Endometrial microvascular endothelial cells (primary cell): ENCODE data around the gene SPAG6. TPM values are rescaled to one million over a fixed set of nuclear protein-coding genes. Genes with fewer than 3 reads are reported as not detected.

Experiments
- in situ Hi-C: cut with HindIII; loops from 2 replicates; pipeline ENCODE4 v1.10.0; 2017; ENCODE audit warnings: low sequenced_read_pairs, low pct_unique_long_range_greater_than_20kb; ENCODE audit errors: inconsistent ontology term
- total RNA-seq: library from RNA; depleted of rRNA; stranded (reverse); fragments of >200 nt; gene quantifications from one replicate; pipeline ENCODE4 v1.2.3, GENCODE V29; 2015; ENCODE audit errors: inconsistent ontology term

The SPAG6 gene
- total RNA-seq, 1 donor from 2014 or later, result not detected

DNA sequence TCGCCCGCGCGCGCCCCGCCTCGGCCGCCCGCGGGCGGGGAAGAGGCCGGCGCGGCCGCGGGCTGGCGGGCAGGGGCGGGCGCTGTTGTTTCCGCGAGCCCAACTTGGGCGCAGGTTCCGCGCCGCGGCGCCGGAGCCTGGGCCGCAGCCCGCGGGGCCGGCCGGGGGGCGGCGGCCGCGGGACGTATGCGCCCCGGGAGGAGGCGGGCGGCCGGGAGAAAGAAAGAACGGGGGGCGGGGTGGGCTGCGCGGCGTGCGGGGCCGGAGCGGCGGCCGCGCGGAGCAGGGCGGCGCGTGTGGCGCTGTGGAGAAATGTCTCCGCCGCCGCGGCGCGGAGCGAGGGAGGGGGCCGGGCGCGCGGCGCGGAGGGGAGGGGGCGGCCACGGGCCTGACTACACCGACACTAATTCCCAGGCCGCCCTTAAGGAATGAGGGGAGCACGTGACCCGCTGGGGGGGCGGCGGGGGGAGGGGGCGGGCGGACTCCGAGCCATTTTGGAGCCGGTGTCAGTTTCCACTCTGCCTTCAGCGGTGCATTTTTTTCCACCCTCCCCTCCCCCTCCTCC is 24.6 kb upstream of the SPAG6 start, which contains the start of gene BMI1:
TSS of gene BMI1 (plus strand) at position 509 of the 565 bp plus-strand sequence. CDS start 5,351 bp downstream, outside the sequence.
- in situ Hi-C loops, result no loop called here

DNA sequence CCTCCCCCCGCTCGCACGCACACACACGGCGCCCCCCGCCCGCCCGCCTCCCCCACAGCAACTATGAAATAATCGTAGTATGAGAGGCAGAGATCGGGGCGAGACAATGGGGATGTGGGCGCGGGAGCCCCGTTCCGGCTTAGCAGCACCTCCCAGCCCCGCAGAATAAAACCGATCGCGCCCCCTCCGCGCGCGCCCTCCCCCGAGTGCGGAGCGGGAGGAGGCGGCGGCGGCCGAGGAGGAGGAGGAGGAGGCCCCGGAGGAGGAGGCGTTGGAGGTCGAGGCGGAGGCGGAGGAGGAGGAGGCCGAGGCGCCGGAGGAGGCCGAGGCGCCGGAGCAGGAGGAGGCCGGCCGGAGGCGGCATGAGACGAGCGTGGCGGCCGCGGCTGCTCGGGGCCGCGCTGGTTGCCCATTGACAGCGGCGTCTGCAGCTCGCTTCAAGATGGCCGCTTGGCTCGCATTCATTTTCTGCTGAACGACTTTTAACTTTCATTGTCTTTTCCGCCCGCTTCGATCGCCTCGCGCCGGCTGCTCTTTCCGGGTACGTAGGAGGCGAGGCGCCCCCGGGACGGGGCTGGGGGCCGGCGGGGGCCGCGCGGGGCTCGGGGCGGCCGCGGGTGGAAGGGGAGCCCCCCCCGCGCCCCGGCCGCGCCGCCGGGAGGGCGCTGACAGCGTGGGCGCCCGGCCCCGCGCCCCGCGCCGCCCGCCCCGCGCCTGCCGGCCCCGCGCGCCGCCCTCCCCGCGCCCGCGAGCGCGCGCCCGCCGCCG is 24.0 kb upstream of the SPAG6 start:
- in situ Hi-C loops, result no loop called here

DNA sequence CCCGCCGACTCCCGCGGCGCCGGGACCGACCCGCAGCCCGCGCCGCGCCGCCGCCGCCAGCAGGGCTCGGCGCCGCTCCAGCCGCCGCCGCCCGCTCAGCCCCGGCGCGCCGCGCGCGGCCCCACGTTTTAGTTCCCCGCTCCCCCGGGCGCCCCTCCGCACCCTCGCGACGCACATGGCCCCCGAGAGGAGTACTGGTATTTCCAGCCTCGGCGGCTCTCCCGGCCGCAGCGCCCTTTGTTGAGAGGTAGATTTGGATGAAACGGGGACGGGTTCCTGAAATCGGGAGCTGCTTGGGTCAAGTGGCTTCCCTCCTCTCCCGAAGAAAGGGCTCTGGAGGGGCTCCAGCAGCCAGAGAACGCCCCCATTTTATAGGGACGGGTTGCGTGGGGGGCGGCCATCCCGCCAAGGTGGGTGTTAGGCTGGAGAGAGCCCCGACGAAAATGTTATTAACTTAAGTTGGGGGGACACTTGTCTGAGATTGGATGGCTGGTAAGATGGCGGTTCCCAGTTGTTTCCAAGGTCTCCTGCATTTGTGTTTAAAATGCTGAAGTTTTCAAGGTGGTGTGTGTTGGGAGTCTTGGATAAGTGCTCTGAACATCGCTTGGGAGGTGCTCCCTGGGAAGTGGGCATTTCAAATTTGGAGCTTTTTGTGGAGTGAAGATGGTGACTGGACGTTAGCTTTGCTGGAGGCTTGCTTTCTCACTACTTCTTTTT is 23.2 kb upstream of the SPAG6 start:
- in situ Hi-C loops, result no loop called here

DNA sequence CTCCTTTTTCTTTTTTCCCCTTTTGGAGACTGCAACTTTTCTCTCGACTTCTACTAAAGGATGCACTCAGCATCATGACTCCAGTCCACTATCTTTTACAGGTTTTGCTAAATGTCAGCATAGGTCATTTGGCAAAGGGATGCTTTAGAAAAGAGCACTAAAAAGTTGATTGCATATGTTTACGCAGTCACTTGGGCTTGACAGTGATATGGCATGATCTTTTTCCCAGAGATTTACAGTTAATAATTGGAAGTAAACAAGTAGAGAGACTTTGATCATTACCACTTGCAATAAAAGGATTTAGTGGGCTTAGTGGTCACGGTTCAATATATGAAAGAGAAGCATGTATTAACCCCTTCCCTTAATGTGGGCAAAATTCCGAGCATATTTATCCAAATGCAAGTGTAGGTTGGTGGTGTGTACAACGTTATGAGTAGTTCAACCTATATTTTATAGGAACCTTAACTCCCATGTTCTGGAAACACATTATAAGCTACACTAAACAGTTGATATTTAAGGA is 22.6 kb upstream of the SPAG6 start:
- in situ Hi-C loops, result no loop called here

DNA sequence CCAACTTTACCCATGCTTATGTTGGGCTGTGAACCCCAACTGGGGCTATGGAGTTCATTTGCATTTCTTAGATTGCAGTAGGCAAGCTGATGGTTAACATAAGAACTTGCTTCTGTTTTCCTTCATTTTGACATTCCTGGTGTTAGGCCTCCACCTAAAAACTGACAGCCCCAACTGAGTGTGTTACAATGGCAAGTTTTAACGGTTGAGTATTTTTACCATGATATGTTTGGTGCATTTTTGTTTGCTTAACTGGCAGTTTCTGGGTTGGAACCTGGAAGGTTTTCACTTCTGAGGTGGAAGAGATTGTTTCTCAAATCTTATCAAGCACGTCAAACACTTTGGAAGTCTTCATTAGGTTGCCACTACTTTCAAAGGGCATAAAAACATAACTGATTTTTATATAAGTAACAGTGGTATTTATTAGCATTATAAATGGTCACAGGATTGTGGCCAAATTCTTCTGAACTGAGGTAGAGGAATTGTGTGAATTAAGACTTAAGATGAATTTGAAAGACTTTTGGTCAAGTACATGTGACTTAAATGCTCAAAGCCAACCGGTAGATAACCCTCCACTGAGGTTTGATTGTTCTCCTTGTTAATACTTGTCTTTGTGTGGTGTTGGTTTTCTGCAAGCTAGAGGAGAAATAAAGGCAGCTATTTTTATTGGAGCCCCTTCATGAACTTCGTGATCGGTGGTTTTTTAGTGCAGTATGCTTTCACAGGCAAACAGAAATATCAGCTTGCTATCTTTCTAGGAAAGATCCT is 21.6 kb upstream of the SPAG6 start:
- in situ Hi-C loops, result no loop called here

DNA sequence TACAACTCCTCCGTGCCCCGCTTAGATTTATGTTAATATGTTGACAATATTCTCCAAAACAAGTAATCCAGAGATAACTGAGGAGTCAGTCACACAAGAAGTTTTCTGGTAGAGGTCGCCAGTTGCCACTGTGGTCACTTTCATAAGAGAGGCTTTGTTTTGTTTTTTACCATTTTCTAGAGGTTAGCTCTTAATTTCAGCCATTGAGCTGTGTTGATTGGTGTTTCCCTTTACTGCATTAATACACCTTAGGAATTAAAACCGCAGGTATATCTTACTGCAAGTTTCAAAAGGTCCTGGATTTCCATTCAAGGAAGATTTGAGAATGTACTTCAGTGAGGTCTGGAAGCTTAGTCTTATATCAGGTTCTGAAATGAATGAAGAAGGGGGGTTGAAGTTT is 20.9 kb upstream of the SPAG6 start:
- in situ Hi-C loops, result no loop called here

DNA sequence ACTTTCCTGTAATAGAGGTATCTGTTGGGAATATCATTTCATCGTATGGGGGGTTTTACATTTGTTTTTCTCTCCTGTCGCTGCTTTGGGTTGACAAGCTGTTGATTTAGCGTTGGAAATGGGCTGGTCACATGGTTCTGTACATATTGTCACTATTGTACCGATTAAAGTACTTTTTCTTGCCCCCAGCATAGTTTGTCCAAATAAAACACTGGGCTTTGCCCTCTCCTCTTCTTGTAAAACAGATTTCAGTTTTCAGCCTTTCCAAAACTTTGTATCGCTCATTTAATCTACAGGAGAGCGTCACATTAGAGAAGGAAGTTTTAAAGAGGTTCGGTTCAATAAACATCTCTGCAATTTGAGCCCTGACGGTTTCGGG is 20.4 kb upstream of the SPAG6 start:
- in situ Hi-C loops, result no loop called here

DNA sequence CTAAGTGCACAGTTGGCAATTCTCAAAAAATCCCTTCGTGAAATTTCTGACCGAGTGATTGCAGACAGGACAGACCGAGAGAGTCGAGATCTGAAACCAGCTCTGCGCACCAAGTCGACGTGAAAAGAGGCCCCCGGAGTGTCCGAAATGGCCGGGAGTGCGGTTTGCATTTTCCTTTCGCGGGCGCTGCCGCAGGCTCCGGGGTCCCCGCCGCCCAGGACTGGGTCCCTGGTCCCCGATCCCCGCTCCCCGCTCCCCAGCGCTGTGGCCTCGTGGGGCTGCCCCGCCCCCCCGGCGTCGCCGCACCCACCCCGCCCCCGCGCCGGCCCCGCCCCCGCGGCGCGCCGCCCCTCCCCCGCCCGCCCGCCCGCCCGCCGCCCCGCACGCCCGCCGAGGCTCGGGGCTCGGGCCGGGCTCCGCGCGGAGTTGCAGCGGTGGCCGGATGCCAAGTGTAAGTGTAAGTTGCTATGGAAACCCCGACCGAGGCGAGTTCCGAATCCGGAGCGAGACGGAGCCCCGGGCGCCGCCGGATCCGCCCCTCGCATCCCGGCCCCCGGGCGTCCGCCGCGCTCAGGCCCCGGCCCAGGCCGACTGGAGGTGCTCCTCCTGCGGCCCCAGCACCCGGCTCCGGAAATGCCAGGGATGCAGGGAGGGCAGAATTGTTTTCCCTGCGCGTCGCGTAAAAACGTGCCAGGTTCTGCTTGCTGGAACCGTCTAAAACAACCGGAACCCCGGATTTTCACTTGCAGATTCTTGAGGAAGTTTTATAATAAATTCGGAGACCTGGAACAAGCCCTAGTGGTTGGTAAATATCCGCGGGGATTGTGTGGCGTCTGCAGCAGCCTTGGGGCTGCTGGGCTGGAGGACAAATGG is 19.8 kb upstream of the SPAG6 start:
- in situ Hi-C loops, result no loop called here

DNA sequence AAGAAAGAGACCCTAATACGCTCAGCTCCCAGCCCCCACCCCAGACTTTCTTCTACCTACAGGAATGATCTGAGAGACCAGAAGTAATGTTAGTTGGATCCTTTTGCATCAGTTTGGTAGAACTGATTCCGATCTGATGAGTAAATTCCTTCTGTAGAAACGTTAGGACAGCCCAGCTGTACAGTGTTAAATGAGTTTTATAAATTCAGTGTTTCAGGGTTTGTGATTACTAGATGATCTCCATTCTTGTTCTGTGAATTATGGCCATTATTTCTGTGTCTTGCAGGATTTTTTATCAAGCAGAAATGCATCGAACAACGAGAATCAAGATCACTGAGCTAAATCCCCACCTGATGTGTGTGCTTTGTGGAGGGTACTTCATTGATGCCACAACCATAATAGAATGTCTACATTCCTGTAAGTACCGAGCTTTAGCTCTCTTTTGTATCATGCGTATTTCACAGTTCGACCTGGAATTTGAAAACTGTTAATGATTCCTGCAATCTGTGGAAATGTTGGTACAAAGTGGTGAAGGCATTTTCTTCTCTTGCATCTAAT is 19.1 kb upstream of the SPAG6 start:
- in situ Hi-C loops, result no loop called here

DNA sequence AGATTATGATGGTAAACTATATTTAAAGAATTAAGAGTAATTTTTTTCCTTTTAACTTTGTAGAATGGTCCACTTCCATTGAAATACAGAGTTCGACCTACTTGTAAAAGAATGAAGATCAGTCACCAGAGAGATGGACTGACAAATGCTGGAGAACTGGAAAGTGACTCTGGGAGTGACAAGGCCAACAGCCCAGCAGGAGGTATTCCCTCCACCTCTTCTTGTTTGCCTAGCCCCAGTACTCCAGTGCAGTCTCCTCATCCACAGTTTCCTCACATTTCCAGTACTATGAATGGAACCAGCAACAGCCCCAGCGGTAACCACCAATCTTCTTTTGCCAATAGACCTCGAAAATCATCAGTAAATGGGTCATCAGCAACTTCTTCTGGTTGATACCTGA is 16.1 kb upstream of the SPAG6 start:
- in situ Hi-C loops, result no loop called here

DNA sequence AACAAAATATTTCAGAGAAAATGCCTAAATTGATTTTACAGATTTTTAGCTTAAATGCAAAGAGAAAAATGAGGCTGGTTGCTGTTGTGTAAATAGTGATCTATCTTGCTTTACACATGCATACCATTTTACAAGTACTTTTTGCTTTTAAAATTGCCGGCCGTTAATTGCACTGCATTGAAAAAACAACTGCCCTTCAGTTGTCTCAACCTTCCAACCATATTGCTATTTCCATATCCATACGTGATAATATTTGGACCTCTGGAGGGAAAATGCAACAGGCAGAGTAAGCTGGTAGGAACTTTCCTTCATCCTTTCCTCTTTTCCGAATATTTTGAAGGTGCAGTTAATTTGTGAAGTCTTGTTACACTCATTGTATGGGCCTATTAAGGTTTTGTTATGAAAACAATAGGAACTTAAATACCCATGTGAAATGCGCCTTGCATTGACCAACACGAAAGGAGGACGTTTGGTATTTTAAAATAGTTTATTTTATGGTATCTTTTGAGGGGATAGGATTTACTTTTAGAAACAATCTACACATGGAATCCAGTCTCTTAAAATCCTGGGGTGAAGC is 13.1 kb upstream of the SPAG6 start:
- in situ Hi-C loops, result no loop called here

DNA sequence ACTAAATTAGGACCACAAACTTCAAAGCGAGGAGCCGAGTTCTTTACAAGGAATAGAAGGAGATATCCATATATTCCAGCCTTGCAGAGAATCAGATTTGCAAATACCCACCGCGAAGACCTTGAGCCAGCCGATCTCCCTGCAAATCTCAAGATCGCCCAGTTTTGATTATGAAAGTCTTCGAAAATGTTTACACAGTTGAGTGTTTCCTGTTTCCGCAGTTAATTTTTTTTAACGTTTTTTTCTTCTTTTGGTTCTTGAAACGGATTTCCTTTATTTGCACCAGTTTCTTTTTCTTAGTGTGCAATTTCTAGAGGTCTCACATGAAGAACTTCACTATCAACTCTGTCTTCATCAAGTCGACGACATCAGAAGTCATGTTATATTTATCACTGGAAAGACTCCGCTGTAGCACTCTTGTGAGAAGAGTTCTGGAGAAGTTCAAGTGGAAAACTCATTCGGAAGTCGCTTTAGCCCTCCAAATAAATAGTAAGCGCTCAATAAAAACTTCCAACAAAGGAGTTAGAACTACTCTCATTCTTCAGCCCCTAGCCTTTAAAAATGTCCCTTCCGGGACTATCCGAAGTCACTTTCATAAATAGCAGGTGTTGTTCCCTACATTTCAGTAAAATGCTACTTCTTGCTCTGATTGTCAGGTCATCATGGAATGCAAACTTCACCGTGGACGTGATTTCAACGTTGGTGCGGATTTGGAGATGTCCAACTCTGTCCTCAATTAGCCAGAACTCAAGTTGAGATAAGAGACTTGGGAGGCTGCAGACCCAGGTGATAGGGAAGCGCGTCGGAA is 11.9 kb upstream of the SPAG6 start:
- in situ Hi-C loops, result no loop called here

DNA sequence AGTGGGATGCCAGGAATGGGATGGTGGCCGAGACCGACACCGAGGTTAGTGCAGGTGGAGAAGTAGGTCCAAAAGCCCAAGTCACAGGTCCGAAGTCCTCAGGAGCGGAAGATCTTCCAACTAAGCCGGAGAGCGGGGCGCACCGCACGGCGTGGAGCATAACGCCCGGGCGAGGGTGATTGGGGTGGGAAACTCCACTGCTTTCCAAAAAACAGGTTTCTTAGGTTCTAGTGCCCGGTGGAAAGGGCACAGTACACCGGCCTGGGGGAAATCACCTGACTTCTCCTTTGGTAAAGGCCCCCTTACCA is 11.4 kb upstream of the SPAG6 start:
- in situ Hi-C loops, result no loop called here

DNA sequence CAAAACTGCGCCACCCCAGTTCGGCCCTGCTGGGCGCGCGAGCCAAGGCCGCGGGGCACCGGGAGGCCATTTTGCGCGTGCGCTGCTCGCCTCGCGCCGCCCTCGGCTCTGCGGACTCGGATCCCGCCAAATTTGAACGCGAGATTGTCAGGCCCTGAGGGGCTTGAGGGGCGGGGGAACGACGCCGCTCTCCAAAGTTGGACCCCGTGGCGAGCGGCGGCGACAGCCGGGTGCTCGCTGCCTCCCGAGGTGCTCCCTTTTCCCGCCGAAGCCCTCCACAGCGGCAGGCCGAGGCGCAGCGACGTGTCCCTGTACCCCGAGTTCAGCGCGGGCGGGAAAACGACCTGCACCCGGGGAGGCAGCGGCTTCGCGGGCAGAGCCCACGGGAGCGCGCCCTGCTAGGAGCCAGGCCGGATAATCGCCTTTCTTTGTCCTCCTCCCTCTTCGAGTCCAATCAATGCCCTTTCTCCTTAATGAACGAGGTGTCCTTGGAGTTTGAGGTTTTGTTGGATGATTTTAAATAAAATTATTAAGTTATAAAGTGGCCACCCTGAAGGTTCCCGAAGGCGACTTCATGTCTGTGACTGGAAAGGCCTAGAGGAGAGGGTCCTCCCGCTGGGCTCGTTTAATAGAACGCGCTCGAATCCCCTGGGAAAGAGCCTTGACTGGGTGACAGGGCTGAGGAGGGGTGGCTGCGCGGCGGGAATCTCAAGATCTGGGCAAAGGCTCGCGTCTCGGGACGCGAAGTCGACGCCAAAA is 10.7 kb upstream of the SPAG6 start:
- in situ Hi-C loops, result no loop called here

DNA sequence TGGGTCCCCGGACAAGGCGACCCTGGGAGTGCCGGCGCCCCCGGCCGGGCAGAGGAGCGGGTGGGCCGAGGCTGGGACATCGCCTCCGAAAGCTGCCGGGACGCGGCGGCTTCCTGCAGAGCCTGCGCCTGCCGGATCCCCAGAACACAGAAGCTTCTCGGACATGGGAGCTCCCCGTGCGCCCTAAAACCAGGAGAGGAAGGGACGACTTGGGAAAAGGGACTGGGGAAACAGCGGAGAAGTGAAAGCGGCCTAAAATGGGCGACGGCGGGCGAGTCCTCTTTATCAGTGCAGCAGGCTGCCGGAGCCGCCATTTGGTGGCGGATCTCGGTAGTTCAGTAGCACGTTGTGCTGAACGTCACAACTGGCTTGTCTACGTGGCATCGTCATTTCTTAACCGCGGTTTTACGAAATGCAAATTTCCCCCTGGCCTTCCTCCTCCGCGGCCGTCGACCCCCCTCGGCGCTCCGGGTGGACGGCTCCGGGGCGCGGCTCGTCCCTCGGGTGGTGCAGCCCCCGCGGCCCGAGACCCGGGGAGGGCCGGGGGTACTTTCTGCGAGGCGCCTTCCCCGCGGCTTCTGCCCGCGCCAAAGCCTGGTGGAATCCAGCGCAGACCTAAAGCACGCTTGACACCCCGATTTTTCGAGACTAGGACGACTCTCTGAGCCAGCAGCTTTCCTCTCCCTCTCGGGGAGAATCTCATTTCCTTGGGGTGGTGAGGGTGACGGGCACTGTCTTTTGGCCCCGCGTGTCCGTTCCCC is 9.9 kb upstream of the SPAG6 start:
- in situ Hi-C loops, result no loop called here
